A549 treated with GW870086 at 1 μM for 4 hours (cell line): ENCODE data around the gene WASHC1. TPM values are rescaled to one million over a fixed set of nuclear protein-coding genes. Genes with fewer than 3 reads are reported as not detected.

Experiments
- total RNA-seq: library from RNA; stranded (reverse); fragments of 200-300 nt; extraction: Qiagen RNA extraction; gene quantifications from 5 replicates; pipeline ENCODE4 v1.2.3, GENCODE V29; 2022; ENCODE audit warnings: low read depth

The WASHC1 gene, protein sequence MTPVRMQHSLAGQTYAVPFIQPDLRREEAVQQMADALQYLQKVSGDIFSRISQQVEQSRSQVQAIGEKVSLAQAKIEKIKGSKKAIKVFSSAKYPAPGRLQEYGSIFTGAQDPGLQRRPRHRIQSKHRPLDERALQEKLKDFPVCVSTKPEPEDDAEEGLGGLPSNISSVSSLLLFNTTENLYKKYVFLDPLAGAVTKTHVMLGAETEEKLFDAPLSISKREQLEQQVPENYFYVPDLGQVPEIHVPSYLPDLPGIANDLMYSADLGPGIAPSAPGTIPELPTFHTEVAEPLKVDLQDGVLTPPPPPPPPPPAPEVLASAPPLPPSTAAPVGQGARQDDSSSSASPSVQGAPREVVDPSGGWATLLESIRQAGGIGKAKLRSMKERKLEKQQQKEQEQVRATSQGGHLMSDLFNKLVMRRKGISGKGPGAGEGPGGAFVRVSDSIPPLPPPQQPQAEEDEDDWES
- 7.1 to 12.4 TPM (median 10.7 TPM) in 5 replicates for total RNA-seq

DNA sequence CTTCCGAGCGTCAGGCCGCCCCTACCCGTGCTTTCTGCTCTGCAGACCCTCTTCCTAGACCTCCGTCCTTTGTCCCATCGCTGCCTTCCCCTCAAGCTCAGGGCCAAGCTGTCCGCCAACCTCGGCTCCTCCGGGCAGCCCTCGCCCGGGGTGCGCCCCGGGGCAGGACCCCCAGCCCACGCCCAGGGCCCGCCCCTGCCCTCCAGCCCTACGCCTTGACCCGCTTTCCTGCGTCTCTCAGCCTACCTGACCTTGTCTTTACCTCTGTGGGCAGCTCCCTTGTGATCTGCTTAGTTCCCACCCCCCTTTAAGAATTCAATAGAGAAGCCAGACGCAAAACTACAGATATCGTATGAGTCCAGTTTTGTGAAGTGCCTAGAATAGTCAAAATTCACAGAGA lies at the start of gene WASHC1:
Gene WASHC1, minus strand, starts transcription at position 101 of the 400 bp plus-strand sequence. CDS start 4,457 bp downstream, outside the sequence.

Other genes starting within 250 kb of the WASHC1 start
- 0.24 to 0.83 TPM (median 0.44 TPM) in 5 replicates for gene FOXD4, start 89.0 kb upstream of the WASHC1 start, total RNA-seq
- gene ZNG1A, start 149.6 kb upstream of the WASHC1 start, total RNA-seq, result 25.9 to 28.4 TPM (median 27.7 TPM) in 5 replicates
- gene DOCK8, start 185.4 kb upstream of the WASHC1 start, total RNA-seq, result 0.17 to 0.43 TPM (median 0.29 TPM) in 5 replicates